GM21576 (cell line): ENCODE data around the gene CFAP54.
A peak's percentile ranks its signal among the peaks of the same experiment; 100 is the strongest.
"Not testable (repeated sequence)": the region's sequence is repeated elsewhere in the genome, so short reads cannot be mapped to it uniquely, and the experiment has no call there.

Source experiments
- ATAC-seq: cut with Tn5 transposase; IDR thresholded peaks from one replicate; pipeline ENCODE4 v1.9.1; 2021; ENCODE audit warnings: mild to moderate bottlenecking, moderate library complexity; ENCODE audit not compliant: unreplicated experiment

CFAP54 gene

GRCh38 chr12:96489392-96490056, at the start of gene CFAP54:
Gene CFAP54 (plus strand): TSS chr12:96489577. CDS start chr12:96489610, 33 bp downstream.
- ATAC-seq, result peak; percentile 93

- ATAC-seq, result no peak
Observed at GRCh38 chr12:96441816-96442215, 47.6 kb upstream of the CFAP54 start.

- no peak for ATAC-seq
Observed at GRCh38 chr12:96442906-96443305, 46.5 kb upstream of the CFAP54 start.

- no peak for ATAC-seq
Observed at GRCh38 chr12:96444399-96444798, 45.0 kb upstream of the CFAP54 start.

GRCh38 chr12:96445691-96446583, 43.4 kb upstream of the CFAP54 start:
- peak; percentile 99 for ATAC-seq

- no peak for ATAC-seq
Observed at GRCh38 chr12:96447256-96447655, 42.1 kb upstream of the CFAP54 start.

GRCh38 chr12:96448300-96448699, 41.1 kb upstream of the CFAP54 start:
- ATAC-seq, result no peak

- no peak for ATAC-seq
Observed at GRCh38 chr12:96452261-96452922, 37.0 kb upstream of the CFAP54 start.

- no peak for ATAC-seq
Observed at GRCh38 chr12:96454396-96454795, 35.0 kb upstream of the CFAP54 start.

GRCh38 chr12:96456265-96456974, 33.0 kb upstream of the CFAP54 start:
- peak; percentile 95 for ATAC-seq

- ATAC-seq, result no peak
Observed at GRCh38 chr12:96457191-96457930, 32.0 kb upstream of the CFAP54 start.

GRCh38 chr12:96459281-96459680, 30.1 kb upstream of the CFAP54 start:
- not testable (repeated sequence) for ATAC-seq

- no peak for ATAC-seq
Observed at GRCh38 chr12:96462571-96463280, 26.7 kb upstream of the CFAP54 start.

GRCh38 chr12:96465896-96466295, 23.5 kb upstream of the CFAP54 start:
- no peak for ATAC-seq

GRCh38 chr12:96466939-96467751, 22.2 kb upstream of the CFAP54 start:
- ATAC-seq, result no peak

- no peak for ATAC-seq
Observed at GRCh38 chr12:96471368-96472050, 17.9 kb upstream of the CFAP54 start.

GRCh38 chr12:96472384-96472783, 17.0 kb upstream of the CFAP54 start:
- ATAC-seq, result no peak

- no peak for ATAC-seq
Observed at GRCh38 chr12:96473394-96474093, 15.8 kb upstream of the CFAP54 start.
